Activated T-cell treated with anti-CD3 and anti-CD28 coated beads, Interleukin-2, amount 50 U/mL, for 4 hours (primary cell): ENCODE measurements around the gene BUD23. TPM values are rescaled to one million over a fixed set of nuclear protein-coding genes. Genes with fewer than 3 reads are reported as not detected.

Source experiments
- ATAC-seq, 2 donors: fragments of 200-7000 bp; cut with Tn5 transposase; one replicate each; pipeline ENCODE4 v1.10.0; 2021
- DNase-seq: peaks from one replicate; pipeline ENCODE4 v3.0.0-alpha.2; 2020
- H3K27me3 Mint-ChIP-seq: one replicate; pipeline ENCODE4 v1.8.0; 2021; ENCODE audit warnings: low read depth, mixed read lengths
- H3K36me3 Mint-ChIP-seq: one replicate; pipeline ENCODE4 v1.8.0; 2022; ENCODE audit warnings: mixed read lengths; ENCODE audit not compliant: insufficient read depth
- H3K4me1 Mint-ChIP-seq: one replicate; pipeline ENCODE4 v1.8.0; 2021; ENCODE audit warnings: low read depth, mixed read lengths
- H3K4me3 Mint-ChIP-seq: one replicate; pipeline ENCODE4 v1.8.0; 2021; ENCODE audit warnings: mild to moderate bottlenecking, moderate library complexity, mixed read lengths
- H3K9me3 Mint-ChIP-seq: one replicate; pipeline ENCODE4 v1.8.0; 2021; ENCODE audit warnings: mixed read lengths
- total RNA-seq, 3 donors: library from RNA; stranded (reverse); gene quantifications; one replicate each; pipeline ENCODE4 v1.2.1, GENCODE V29; 2021

The BUD23 gene
- total RNA-seq, 3 donors from 2014 or later, result 166 to 197 (median 178) TPM

- Mint-ChIP-seq H3K4me3 (no peak overlapping the region), H3K27me3 (peaks cover 3% of the 10 kb centered on the region), H3K4me1 (peaks cover under 1% of the 10 kb centered on the region), H3K36me3 (no peaks in the 10 kb centered on the region), H3K9me3 (no peaks in the 10 kb centered on the region)
- DNase-seq (no peak), ATAC-seq (no peak)
These were observed 59.6 kb downstream of the BUD23 start for GRCh38 chr7:73742753-73743641.

DNA sequence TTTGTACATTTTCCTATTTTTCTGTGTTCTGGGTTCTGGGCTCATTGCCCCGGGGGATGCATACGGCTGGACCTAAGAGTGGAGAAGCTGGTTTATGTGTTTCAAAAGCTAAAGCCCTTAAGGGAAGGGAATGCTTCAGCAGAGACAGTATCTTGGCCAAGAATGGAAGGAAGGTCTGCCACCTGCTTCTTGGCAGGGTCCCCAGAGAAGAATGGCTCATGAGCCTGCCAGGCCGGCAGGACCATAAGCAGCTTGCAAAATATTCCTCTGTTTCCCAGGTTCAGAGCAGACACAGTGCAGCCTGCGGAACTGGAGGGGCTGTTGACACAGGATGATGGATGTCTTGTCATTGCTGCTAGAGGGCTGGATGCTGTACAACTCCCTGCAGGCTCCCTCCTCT lies 63.0 kb downstream of the BUD23 start:
- Mint-ChIP-seq H3K9me3 (no peaks in the 10 kb centered on the region), H3K4me3 (no peak overlapping the region), H3K36me3 (no peaks in the 10 kb centered on the region), H3K4me1 (no peaks in the 10 kb centered on the region), H3K27me3 (peaks cover 6% of the 10 kb centered on the region)
- ATAC-seq, result no peak
- no peak for DNase-seq

Other genes starting within 250 kb of the BUD23 start
- gene FZD9, start 249.8 kb upstream of the BUD23 start, total RNA-seq, result under 1 TPM; 0.38 to 0.68 (median 0.58) TPM
- gene BAZ1B, start 161.3 kb upstream of the BUD23 start, total RNA-seq, result 10 to 100 TPM; 86.5 to 93.5 (median 93.3) TPM
- gene BCL7B, start 125.9 kb upstream of the BUD23 start, total RNA-seq, result 10 to 100 TPM; 74.8 to 76.3 (median 74.9) TPM
- gene TBL2, start 105.0 kb upstream of the BUD23 start, total RNA-seq, result 10 to 100 TPM; 34.0 to 42.6 (median 42.1) TPM
- under 1 TPM; 0.35 to 0.55 (median 0.43) TPM for gene MLXIPL, start 59.1 kb upstream of the BUD23 start, total RNA-seq
- under 1 TPM in 2 of 3 donors, not detected in 1; 0.16 to 0.25 TPM for gene VPS37D, start 15.8 kb upstream of the BUD23 start, total RNA-seq
- gene DNAJC30, start 144 bp upstream of the BUD23 start, total RNA-seq, result 10 to 100 TPM; 11.9 to 12.7 (median 12.0) TPM
- gene STX1A, start 36.1 kb downstream of the BUD23 start, total RNA-seq, result 10 to 100 TPM; 23.0 to 25.0 (median 24.7) TPM
- gene ABHD11, start 55.2 kb downstream of the BUD23 start, total RNA-seq, result 10 to 100 TPM; 20.6 to 26.4 (median 21.0) TPM
- gene CLDN3, start 86.7 kb downstream of the BUD23 start, total RNA-seq, result under 1 TPM; 0.16 to 0.23 (median 0.22) TPM
- under 1 TPM; 0.24 to 0.56 (median 0.32) TPM for gene CLDN4, start 147.4 kb downstream of the BUD23 start, total RNA-seq
- gene METTL27, start 158.9 kb downstream of the BUD23 start, total RNA-seq, result under 1 TPM in 2 of 3 donors, not detected in 1; 0.41 to 0.69 TPM
- gene TMEM270, start 177.6 kb downstream of the BUD23 start, total RNA-seq, result not detected